Left ventricle myocardium superior (tissue), 1 donor: ENCODE data around the gene TJP1. TPM values are rescaled to one million over a fixed set of nuclear protein-coding genes. Genes with fewer than 3 reads are reported as not detected.
A peak's percentile ranks its signal among the peaks of the same experiment; 100 is the strongest.
"Not testable (repeated sequence)": the region's sequence is repeated elsewhere in the genome, so short reads cannot be mapped to it uniquely, and the experiment has no call there.

Source experiments
- ATAC-seq: fragments of 200-7000 bp; cut with Tn5 transposase; one replicate; pipeline ENCODE4 v1.9.1; 2020; ENCODE audit warnings: mild to moderate bottlenecking, moderate library complexity
- DNase-seq: peaks from one replicate; pipeline ENCODE4 v3.0.0-alpha.2; 2020
- intact Hi-C: fragments of 100-400 bp; cut with micrococcal nuclease; formaldehyde crosslinking; loops from one replicate; pipeline ENCODE4 v1.11.0; 2022
- total RNA-seq: library from RNA; stranded (reverse); fragmentation: NEBNext Ultra II Directional; extraction: Animal tissue kit (Norgen Biotek cat#: 25700); gene quantifications from one replicate; pipeline ENCODE4 v1.2.1, GENCODE V29; 2021
- donor health status: DM: no; HTN: yes; CAD: no; lungs with severe emphysema.

TJP1 gene
- total RNA-seq, 1 donor from 2014 or later, result 123 TPM

DNA sequence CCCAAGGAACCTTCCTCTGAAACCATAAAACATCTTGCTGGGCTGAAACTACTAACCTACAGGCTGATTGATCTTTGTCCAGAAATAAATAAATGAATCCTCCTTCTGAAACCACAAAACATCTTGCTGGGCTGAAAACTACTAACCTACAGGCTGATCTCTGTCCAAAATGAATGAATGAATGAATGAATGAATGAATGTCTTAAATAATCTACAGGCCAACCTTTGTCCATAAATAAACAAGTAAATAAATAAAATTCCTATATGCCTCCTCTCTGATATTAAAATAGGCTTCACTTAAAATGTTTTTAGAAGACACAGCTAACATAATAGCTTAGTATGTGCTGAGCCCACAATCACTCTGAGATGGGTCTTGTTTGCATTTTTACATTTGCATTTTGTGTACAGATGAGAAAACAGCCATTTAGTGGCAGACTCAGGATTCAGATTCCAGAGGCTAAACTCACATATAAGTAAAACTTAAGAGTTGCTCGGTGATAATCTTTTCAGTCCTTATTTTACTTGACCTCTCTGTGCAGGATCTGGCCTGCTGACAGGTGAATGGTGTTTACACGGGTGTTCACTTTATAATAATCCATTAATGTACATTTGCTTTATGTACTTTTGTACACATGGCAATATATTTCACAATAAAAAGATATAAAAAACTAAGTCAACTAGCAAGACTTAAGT is 10.4 kb downstream of the TJP1 start:
- no peak for ATAC-seq
- DNase-seq, result no peak
- intact Hi-C loops, result no loop called here

DNA sequence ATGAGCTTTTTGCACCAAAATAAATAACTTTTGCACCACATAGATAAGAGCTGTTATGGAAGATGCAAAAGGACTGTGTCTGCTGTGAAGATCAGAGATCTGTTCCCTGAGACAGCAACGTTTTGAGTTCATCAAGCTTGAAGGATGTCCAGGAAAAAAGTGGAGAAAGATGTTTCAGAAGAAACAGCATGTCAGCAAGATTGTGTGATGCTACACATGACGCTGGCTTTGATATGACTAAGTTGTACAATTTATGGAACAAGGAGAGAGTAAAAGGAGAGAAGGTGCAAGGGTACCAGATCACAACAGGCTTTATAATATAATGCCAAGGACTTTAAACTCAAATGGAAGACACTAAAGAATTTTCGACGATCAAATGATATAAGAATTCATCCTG is 16.6 kb downstream of the TJP1 start:
- intact Hi-C loops, result loop anchor here (10.0 kb wide), 2 partner anchors 51 to 119 kb away; no protein-coding TSS in a partner anchor
- DNase-seq, result no peak
- peak; percentile 12 for ATAC-seq

DNA sequence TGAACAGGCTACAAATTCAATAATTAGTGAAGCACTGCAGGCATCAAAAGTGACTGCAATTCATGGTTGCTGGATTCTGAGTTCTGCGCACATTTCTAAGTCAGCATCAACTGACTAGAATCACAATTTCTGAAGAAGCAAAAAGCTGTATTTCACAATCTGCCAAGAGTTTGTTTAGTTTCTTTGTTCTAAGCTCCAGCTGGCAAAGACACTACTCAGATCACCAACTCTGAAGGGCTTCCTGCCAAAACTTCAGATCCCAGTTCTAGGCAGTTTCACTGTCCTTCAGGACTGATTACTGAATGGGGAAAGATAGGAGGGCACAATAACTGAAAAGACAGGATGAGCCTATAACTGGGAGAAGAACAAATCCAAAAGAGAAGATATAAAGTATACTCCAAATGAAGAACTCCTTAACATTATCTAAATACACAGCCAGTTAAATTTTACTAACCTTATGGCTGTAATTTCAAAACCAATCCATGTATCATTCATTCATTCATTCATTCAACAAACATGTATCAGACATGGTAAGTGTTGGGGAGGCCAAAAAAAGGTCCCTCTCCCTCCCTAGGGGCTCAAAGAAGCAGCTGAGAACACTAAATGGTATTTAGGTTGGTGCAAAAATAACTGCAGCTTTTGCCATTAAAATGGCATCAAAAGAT is 17.1 kb downstream of the TJP1 start:
- peak; percentile 88 for ATAC-seq
- intact Hi-C loops, result loop anchor here (10.0 kb wide), 2 partner anchors 50 to 120 kb away; no protein-coding TSS in a partner anchor
- no peak for DNase-seq

DNA sequence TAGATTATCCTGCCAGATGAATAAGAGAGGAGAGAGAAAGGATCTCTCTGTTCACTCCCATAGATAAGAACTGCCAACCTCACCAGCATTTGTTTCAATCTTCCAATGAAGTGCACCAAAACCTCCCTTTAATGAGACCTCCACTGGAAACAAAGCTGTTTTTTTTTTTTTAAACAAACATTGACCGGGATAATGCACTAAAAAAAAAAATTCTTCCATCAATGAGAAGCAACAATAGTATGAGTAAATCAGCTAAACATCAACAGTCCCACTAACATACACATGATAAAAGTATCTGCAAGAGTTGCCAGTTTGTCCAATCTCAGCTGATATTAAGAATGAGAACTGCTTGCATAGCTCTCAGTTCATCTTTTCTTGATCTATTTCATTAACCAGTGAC is 19.9 kb downstream of the TJP1 start:
- intact Hi-C loops, result loop anchor here (10.0 kb wide), 2 partner anchors 48 to 122 kb away; no protein-coding TSS in a partner anchor
- ATAC-seq (no peak), DNase-seq (no peak)

DNA sequence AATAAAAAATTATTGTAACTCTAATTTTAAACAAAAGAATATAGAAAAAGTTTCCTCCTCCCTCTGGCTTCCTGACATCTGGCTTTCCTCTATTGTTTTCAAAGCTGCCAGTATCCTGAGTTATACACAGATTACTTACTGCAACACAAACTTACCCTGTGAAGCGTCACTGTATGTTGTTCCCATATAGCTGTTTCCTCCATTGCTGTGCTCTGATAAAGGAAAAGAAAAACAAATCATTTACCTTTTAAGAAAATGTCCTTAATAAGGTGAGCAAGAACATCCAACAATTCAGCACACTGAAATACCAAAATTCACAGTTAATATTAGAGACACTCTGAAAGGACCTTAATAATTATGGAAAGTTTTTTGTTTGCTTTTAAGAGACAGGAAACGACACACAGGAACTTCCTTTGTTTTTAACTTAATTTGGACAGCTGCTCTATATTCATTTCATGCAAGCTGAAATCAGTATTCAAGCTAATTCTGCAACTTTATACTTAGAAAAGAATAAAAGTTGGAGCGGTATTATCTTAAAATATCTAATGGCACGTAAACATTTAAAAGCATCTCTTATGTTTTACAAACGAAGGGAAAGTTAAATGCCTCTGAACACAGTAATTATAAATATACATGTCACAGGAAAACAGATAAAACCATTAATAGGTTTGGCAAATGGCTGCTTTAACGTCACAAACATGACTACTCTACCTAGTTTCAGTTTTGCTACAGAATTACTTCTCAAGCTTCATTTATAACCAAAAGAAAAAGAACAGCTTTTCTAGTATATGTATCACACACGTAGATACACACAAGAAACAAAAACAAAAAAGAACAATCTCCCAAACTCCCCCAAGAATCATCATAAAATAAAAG is 21.5 kb downstream of the TJP1 start:
- intact Hi-C loops, result loop anchor here (10.0 kb wide), 2 partner anchors 46 to 124 kb away; no protein-coding TSS in a partner anchor
- ATAC-seq (peak; percentile 22), DNase-seq (no peak)

DNA sequence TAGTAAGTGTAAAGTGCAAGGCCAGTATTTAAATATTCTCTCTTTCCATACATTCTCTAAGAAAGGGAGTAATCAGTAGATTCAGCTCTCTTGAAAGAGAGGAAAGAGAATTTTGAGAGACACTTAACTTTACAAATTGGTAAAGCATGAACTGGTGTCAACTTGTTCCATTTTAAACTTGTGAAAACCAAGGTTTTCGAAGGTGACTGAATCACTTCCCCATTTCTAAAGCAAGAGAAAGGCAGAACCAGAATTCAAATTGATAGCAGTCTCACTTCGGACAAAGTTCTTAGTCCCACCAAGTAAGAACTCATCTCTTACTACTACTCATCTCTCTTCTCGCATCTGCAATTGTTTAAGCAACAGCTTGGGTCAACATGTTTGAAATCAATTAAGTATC is 22.4 kb downstream of the TJP1 start:
- ATAC-seq, result no peak
- intact Hi-C loops, result loop anchor here (10.0 kb wide), 2 partner anchors 45 to 125 kb away; no protein-coding TSS in a partner anchor
- DNase-seq, result no peak

DNA sequence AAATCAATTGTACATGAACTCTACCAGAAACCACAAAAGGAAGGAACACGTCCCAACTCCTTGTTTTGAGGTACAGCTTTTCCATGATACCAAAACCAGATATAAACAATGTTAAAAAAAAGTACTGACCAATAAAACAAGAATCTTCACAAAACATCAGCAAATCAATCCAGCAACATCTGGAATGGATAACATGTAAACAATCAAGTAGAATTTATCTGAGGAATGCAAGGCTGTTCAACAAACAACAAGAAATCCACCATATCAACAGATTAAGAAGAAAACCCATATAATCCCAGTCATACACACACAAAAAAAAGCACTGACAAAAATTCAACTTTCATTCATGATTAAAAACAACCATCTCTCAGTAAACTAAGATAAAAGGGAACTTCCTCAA is 26.7 kb downstream of the TJP1 start:
- no peak for DNase-seq
- no peak for ATAC-seq
- intact Hi-C loops, result no loop called here

DNA sequence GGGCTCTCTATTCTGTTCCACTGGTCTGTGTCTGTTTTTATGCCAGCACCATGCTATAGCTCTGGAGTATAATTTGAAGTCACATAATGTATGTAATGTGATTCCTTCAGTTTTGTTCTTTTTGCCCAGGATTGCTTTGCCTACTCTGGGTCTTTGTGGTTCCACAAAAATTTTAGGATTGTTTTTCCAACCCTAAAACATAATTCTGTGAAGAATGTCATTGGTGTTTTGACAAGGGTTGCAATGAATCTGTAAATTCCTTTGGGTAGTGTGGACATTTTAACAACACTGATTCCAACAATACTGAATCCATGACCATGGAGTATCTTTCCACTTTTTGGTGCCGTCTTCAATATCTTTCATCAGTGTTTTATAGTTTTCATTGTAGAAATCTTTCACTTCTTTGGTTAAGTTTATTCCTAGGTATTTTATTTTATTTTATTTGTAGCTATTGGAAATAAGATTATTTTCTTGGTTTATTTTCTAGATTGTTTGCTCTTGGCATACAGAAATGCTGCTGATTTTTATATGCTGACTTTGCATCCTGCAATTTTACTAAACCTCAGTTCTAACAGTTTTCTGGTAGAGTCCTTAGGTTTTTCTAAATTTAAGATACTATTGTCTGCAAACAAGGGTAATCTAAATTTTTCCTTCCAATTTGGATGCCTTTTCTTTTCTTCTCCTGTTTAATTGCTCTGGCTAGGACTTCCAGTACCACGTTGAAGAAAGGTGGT is 29.7 kb downstream of the TJP1 start:
- DNase-seq, result no peak
- intact Hi-C loops, result no loop called here

DNA sequence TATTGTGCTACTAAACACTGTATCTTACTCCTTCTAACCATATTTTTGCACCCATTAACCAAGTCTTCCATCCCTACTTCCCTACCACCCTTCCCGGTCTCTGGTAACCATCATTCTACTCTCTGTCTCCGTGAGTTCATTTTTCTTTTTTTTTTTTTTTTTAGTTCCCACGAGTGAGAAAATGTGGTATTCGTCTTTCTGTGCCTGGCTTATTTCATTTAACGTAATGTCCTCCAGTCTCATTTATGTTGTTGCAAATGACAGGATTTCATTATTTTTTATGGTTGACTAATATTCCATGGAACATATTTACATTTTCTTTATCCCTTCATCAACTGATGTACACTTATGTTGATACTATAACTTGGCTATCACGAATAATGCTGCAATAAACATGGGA is 31.7 kb downstream of the TJP1 start:
- ATAC-seq, result no peak
- no peak for DNase-seq
- intact Hi-C loops, result no loop called here

More for the DNA sequence above, 29.7 kb downstream of the TJP1 start:
- ATAC-seq, result no peak

DNA sequence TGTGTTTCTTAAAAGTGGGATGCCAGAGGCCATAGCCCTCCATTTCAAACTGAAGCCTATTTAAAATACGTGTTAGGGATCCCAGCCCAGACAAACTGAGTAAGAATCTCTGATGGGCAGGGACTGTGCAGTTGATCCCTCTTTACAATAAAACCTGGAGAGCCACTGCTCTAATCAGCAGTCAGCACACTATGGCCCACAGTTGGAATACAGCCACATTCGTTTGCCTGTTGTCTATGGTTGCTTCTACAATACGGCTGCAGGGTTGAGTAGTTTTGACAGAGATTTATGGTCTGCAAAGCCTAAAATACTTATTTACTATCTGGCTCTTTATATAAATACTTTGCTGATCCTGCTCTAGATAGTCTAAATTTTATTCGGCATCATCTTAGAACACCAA is 32.4 kb downstream of the TJP1 start:
- intact Hi-C loops, result no loop called here
- DNase-seq (no peak), ATAC-seq (peak; percentile 79)

DNA sequence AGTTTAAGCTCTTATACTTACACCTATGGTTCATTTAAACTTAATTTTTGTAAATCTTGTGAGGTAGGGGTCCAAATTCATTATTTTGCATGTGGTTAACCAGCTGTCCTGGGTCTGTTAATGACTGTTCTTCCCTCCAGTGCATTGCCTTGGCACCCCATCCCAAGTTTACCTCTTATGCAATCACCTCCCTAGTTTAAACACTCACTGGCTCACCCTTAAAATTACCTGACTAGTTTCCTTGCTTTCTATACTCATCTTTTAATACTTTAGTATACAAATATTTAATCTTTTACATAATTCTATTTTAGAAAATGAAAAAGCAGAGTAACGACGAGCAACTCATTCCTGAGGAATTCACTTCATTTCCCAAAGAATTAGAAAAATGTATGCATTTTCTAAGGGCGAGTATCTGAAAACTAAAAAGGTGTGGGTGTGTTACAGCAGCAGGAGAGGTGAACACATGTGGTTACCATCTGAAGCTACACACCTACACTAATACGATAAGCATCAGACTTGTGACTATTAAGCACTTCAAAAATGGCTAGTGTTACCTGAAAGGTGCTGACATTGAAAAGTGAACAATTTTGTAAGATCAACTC is 33.7 kb downstream of the TJP1 start:
- DNase-seq (no peak), ATAC-seq (no peak)
- intact Hi-C loops, result no loop called here

DNA sequence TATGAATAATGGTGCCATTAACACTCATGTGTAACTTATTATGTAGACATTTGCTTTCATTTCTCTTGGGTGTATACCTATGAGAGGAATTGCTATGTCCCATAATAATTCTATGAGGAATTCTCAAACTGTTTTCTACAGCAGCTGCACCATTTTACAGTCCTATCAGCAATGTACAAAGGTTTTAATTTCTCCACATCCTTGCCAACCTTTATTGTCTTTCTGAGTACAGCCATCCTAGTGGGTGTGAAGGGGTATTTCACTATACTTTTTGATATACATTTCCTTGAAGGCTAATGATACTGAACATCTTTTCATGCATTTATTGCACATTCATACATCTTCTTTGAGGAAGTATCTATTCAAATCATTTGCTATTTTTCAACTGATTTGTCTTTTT is 34.5 kb downstream of the TJP1 start:
- DNase-seq (no peak), ATAC-seq (no peak)
- intact Hi-C loops, result no loop called here

DNA sequence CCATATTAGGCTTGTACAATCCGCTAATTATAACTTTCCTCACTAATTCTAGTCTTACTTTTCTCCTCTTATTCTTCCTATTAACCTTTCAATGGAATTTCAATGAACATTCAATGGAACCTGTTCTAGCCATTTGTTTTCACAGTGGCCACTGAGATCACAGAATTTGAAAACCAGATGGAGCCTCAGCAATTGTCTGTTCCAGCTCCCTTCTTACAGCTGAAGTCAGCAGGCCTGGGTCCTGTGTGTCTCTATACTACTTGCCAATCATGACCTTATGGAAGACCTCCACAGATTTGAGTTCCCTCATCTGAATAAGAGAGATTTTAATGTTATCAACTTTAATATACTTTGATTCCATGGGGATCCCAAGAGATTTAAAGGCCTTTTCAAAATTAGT is 36.6 kb downstream of the TJP1 start:
- DNase-seq (no peak), ATAC-seq (no peak)
- intact Hi-C loops, result no loop called here

DNA sequence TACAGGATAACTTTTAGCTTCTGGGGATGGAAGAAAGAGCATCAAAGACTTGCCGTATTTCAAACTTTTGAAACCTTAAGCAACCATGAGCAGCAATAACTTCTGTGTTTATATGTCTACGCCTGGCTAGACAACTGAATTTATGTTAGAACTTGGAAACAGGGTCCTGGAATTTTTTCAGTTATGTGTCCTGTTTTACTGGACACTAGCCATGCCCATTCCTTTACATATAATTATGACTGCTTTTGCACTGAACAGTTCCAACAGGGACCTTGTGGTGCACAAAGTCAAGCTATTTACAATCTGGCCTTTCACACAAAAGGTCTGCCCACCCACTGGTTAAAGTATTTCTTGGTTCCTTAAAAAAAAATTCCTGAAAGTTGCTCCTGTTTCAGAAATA is 37.1 kb downstream of the TJP1 start:
- ATAC-seq (no peak), DNase-seq (no peak)
- intact Hi-C loops, result no loop called here

DNA sequence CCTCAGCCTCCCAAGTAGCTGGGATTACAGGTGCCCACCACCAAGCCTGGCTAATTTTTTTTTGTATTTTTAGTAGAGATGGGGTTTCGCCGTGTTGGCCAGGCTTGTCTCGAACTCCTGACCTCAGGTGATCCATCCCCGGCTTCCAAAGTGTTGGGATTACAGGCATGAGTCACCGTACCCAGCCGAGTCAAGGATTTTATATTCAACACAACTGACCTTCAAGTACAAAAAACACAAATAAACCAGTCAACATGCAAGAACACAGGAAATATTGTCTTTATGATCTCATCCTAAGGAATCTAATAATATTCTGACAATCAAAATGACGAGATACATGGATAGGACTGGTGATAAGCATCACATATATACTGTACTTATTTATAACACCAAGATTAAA is 37.9 kb downstream of the TJP1 start:
- intact Hi-C loops, result no loop called here
- ATAC-seq, result no peak
- DNase-seq, result no peak

DNA sequence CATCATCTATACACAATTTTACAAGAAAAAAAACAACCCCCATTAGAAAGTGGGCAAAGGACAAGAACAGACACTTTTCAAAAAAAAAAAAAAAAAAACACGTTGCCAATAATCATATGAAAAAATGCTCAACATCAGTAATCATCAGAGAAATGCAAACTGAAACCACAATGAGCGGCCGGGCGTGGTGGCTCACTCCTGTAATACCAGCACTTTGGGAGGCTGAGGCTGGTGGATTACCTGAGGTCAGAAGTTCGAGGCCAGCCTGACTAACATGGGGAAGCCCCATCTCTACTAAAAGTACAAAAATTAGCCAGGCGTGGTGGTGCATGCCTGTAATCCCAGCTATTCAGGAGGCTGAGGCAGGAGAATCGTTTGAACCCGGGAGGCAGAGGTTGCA is 39.5 kb downstream of the TJP1 start:
- intact Hi-C loops, DNase-seq, ATAC-seq: not testable (repeated sequence)

DNA sequence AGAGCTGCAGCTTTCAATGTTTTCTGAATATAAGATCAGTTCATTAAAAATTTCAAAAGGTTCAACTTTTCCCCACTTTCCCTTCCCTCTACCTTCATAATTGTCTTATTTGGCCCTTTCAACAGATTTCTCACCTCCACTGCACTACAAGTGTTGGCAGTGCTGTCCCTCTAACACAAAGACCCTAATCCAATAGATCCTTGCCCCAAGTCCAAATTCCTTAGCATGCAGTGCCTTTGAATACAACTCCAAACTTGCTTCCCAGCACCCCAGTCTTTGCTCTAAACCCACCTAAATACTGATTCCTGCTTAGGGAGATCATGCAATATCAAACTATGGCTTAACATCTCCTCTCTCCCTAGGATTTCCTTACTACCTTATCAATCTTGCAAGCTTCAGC is 43.9 kb downstream of the TJP1 start:
- DNase-seq (no peak), ATAC-seq (no peak)
- intact Hi-C loops, result no loop called here

DNA sequence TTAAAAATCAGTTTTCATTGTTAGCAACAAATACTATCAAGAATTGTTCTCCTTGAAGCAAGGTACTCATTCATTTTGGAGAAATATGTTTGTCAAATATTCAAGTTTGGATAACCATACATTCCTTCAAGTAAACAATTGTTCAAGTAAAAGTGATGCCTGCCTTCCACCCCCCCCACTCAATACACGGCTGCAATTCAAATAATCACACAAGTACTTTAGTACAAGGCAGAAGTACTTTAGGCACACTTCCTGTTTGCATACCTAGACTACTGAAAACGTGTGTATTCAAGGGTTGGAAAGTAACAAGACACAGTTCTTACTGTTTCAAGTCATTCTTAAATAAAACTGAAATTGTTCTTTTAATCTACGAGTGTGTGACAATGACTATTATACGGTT is 45.4 kb downstream of the TJP1 start:
- DNase-seq (no peak), ATAC-seq (no peak)
- intact Hi-C loops, result no loop called here

DNA sequence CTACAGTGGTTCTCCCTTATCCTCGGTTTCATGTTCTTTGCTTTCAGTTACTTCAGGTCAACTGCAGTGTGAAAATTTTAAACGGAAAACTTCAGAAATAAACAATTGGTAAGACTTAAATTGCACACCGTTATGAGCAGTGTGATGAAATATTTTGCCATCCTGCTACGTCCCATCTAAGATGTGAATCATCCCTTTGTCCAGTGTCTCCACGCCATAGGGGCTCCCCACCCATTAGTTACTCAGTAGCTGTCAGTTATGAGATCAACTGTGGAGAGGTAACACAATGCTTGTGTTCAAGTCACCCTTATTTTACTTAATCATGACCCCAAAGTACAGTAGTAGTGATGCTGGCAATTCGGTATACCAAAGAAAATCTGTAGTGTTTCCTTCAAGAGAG is 47.4 kb downstream of the TJP1 start:
- intact Hi-C loops, result no loop called here
- ATAC-seq, result no peak
- no peak for DNase-seq
